GM19455 (cell line): ENCODE data around the gene HEATR1.
"Not testable (repeated sequence)": the region's sequence is repeated elsewhere in the genome, so short reads cannot be mapped to it uniquely, and the experiment has no call there.

ENCODE experiments used
- ATAC-seq: cut with Tn5 transposase; IDR thresholded peaks from one replicate; pipeline ENCODE4 v1.9.1; 2021; ENCODE audit not compliant: unreplicated experiment

The HEATR1 gene

DNA sequence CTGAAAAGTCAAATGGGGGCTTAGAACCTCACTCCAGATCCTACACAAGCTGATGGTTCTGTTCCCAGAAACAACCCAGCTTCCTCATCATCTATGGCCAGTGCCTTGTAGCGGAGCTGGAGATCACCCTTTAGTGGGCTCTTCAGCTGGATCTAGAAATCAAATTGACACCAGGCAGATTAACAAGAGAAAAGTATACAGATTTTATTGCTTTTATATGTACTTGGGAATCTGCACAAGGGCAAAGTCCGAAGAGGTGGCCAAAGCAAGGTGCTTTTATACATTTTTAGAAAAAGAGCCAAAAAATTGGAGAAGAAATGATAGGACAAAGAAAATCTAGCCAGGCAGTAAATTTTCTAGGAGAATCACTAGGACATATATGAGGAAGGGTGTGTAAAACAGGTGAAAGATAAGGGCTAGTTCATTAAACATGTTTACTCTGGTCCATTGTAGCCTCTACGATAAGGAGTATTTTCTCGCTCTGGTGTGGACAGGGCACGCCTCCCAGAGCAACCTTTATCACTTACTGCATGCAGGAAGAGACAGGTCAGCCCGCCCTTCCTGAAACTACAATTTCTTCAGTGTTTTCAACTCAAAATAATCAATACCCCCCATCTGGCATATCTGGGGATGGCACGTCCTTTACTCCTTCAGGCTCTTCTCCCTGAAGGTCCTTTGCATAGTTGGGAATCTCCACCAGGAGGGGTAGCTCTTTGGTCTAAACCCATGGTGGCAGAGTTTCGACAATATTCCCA lies 94.5 kb downstream of the HEATR1 start:
- no peak for ATAC-seq

DNA sequence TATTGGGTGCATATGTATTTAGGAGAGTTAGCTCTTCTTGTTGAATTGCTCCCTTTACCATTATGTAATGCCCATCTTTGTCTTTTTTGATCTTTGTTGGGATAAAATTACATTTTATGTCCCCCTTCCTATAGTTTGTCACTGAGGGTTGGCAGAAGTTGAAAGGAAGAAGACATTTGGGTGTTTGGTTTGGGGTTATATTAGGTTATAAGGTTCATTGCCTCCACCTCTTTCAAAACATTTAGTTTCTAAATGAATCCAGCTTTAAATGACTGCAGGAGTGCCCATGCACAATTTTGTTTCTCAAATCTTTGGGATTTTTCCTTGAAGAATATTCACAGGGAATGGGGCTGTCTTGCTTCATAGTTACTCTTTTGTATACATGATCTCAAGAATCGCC lies 95.1 kb downstream of the HEATR1 start:
- no peak for ATAC-seq

DNA sequence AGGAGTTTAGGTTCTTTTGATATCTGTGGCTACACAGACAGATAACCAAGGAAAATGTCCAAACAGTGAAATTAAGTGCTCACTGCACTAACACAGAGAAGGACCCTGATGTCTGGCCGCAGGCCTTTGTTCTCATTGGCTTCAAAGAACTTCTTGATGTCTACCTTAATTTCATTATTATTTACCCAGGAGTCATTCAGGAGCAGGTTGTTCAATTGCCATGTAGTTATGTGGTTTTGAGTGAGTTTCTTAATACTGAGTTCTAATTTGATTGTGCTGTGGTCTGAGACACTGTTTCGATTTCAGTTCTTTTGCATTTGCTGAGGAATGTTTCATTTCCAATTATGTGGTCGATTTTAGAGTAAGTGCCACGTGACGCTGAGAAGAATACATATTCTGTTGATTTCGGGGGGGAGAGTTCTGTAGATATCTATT lies 95.7 kb downstream of the HEATR1 start:
- no peak for ATAC-seq

DNA sequence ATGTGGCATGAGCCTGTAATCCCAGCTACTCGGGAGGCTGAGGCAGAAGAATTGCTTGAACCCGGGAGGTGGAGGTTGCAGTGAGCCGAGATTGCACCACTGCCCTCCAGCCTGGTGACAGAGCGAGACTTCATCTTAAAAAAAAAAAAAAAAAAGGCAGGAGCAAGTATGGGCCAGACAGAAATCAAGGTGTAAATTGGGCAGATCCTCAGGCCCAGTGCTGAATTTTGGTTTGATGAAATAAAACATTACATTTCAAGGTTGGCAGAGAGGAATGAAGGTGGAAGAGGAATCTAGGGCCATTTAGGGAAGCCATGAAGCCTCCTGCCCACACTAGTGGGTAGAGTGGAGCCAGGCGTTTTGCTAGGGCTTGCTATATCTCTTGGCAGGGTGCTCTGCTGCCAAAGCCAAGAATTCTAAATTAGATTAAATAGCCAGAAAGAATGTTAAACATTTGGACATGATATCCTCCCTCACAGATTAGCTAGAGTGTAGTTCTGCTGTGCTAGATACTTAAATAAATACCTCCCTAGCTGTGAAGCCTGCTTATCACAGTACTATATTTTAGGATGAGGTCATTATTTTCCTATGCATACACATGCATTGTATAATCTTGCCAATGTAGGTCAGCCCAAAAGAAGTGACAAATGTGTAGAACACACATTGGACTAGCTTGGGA lies 97.2 kb downstream of the HEATR1 start:
- ATAC-seq: no peak

DNA sequence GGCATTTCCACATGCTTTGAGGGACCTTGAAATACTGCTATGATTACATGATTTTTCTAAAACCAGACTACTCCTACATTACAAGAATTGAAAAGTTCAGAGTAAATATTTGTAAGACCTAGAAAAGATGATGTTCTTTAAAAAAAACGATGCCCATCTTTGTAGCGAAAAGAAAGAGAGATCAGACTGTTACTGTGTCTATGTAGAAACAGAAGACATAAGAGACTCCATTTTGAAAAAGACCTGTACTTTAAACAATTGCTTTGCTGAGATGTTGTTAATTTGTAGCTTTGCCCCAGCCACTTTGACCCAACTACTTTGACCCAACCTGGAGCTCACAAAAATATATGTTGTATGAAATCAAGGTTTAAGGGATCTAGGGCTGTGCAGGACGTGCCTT lies 100.0 kb downstream of the HEATR1 start:
- ATAC-seq: not testable (repeated sequence)

DNA sequence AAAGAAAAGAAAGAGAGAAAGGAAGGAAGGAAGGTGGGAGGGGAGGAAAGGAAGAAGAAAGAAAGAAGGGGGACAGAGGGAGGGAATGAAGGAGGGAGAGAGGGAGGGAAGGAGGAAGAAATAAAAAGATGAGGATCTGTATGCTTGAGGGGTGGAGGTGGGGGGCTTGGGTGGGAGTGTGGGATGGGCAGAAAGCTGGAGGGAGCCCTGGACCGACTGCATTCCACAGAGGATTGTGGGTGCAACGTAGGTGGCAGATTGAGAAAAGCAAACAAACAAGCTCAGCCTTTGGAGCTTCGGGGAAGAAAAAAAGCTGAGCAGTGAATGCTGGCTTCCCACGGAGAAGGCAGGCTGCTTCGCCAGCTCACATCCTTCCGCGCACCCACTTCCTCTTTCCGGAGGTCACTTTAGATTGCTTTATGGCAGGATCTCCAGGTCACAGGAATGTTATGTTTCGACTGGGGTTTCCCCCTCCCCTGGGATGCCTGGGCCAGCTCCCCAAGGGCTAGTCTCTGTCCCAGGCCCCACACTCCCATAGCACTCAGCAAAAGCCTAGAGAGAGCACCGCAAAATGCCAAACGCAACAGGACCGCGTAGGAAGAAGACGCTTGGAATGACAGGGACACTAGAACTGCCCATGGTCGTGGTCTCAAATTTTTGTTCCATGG lies 101.2 kb downstream of the HEATR1 start:
- no peak for ATAC-seq

DNA sequence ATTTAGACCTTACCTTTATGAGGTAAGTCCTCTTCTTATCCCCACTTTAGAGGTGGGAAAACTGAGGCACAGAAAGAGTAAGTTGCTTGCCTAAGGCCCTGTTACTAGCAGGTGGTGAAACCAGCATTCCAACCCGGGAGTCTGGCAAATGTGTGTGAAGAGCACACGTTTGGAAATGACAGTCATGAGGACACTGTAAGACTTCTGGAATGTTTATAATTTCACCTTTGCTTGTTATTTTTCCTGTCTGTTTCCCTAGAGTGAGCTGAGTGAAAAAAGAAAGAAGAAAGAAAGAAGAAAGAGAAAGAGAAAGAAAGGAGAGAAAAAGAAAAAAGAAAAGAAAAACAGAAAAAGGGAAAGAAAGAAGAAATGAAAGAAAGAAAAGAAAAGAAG lies 101.7 kb downstream of the HEATR1 start:
- no peak for ATAC-seq

DNA sequence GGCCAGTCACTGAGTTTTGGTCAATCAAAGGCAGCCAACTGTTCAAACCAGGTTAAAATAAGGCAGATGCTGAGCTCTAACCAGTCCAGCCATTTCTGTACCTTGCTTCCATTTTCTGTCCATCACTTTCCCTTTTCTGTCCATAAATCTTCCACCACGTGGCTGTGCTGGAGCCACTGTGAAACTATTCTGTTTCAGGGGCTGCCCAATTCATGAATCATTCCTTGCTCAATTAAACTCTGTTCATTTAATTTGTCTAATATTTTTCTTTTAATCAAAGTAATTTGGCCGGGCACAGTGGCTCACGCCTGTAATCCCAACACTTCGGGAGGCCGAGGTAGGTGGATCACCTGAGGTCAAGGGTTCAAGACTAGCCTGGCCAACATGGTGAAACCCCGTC lies 103.2 kb downstream of the HEATR1 start:
- ATAC-seq: no peak
